ENCODE data around the gene MACROD2.
"Not testable (repeated sequence)": the region's sequence is repeated elsewhere in the genome, so short reads cannot be mapped to it uniquely, and the experiment has no call there.

MACROD2 gene

GRCh38 chr20:15759594-15759993, 1764.3 kb downstream of the MACROD2 start:
- DNase-seq (ENCODE audit: low read depth), result no peak

GRCh38 chr20:15760001-15760621, 1764.8 kb downstream of the MACROD2 start:
- DNase-seq (ENCODE audit: low read depth), result no peak

DNA sequence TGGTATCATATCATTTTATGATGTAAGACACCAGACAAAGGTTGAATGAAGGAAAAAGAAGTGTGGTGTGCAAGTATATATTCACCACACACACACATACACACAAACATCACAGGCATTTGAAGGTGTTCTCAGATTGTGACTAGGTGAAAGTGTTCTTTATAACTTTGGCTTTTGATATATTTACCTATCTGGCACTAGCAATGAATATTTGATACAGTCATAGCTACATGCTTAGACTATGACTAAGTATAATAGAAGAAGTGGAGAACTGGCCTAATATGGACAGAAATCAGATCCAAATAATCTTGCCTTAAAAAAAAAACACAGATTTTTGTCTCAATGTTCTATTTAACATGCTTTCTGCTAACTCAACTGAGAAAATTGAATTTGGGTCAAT, 1768.0 kb downstream of the MACROD2 start:
- DNase-seq (ENCODE audit: low read depth), result no peak

- DNase-seq (ENCODE audit: low read depth), result no peak
These were observed 1772.3 kb downstream of the MACROD2 start for GRCh38 chr20:15767586-15767985.

DNA sequence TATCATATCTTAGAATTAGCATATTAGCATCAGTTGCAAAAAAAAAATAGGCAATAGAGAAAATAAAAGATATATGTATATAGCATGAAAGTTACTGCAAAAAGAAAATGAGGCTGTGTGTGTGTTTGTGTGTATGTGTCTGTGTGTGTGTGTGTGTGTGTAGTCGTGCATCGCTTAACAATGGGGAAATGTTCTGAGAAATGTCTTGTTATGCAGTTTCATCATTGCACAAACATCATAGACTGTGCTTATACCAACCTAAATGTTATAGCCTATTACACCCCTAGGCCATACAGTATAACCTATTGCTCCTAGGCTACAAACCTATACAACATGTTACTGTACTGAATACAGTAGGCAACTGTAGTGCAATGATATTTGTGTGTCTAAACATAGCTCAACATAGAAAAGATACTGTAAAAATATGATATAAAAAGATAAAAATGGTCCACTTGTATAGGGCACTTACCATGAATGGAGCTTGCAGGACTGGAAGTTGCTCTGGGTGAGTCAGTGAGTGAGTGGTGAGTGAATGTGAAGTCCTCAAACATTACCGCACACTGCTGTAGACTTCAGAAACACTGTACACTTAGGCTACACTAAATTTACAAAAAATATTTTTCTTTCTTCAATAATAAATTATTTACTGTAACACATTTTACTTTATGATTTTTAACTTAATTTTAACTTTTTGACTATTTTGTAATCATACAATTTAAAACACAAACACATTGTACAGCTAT, 1772.9 kb downstream of the MACROD2 start:
- DNase-seq (ENCODE audit: low read depth), result no peak

DNA sequence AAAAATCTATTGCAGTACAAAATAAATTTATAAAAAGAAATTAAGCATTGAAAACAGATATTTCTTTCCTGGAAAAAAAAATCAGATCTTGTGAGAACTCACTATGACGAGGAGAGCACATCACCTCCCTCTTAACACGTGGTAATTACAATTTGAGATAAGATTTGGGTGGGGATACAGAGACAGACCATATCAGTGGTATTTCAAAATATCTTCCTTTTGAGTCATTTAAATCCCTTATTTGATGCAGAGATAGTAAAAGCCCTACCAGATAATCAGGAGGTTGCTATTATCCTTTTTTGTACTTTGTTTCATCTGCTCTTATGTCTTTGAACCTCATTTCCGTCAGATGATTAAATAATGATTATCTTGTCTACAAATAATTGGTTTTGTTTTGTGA, 1777.5 kb downstream of the MACROD2 start:
- DNase-seq (ENCODE audit: low read depth), result no peak

DNA sequence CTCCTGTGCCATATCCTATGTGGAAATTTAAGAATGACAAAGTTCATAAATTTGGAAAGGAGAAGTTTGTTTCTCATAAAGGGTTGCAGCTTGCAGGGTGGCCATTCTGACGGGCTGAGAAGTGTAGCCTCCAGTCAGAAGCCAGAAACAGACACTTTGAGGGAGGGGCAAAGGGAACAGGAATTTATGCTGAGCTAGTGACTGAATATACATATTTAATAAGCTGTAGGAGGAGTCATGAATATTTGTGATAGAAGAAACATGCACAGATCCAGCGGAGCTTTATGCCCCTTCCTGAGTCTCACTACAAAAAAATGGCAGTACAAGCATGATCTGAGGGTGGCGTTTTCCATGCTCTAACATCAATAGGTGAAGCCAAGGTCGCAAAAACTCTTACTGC, 1779.6 kb downstream of the MACROD2 start:
- no peak for DNase-seq (ENCODE audit: low read depth)

DNA sequence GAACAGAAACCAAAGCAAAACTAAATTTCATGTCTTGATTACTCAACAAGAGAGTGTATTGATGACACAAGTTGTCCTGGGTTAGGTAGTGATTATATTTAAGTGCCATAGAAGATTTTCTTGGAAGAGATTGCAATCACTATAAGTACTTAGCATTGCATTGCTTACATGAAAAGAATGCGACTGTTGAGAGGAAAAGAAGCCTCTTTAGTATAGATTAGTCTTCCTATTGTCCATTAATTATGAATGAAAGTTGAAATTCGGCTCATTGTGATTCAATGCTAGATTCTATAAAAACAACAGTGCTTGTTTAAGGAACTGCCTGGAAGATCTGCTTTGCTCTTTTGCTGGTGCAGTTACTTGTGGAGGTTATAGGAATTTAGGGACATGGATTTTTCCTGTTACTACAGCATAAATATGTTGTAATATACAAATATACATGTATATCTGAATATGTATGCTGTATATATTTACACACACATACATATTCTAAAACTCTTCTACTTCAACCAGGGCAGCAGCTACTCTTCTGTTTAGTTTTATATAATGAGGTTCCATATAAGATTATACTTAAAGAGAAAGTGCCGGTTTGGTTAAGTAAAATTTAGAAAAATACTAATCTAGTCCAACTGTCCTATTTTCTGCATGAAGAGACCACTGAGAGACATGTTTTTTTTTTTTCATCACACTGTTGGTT, 1781.6 kb downstream of the MACROD2 start:
- DNase-seq (ENCODE audit: low read depth), result no peak

- no peak for DNase-seq (ENCODE audit: low read depth)
These were observed 1788.7 kb downstream of the MACROD2 start for GRCh38 chr20:15784020-15784419.

- no peak for DNase-seq (ENCODE audit: low read depth)
These were observed 1793.8 kb downstream of the MACROD2 start for GRCh38 chr20:15789079-15789478.

- DNase-seq (ENCODE audit: low read depth), result no peak
These were observed 1797.5 kb downstream of the MACROD2 start for GRCh38 chr20:15792855-15793254.

GRCh38 chr20:15794409-15794808, 1799.1 kb downstream of the MACROD2 start:
- no peak for DNase-seq (ENCODE audit: low read depth)

GRCh38 chr20:15795305-15796019, 1800.1 kb downstream of the MACROD2 start:
- DNase-seq (ENCODE audit: low read depth), result no peak

- no peak for DNase-seq (ENCODE audit: low read depth)
These were observed 1804.6 kb downstream of the MACROD2 start for GRCh38 chr20:15799871-15800270.

- DNase-seq (ENCODE audit: low read depth), result no peak
These were observed 1806.7 kb downstream of the MACROD2 start for GRCh38 chr20:15802020-15802419.

- DNase-seq (ENCODE audit: low read depth), result no peak
These were observed 1809.8 kb downstream of the MACROD2 start for GRCh38 chr20:15805154-15805553.

- DNase-seq (ENCODE audit: low read depth), result no peak
These were observed 1810.8 kb downstream of the MACROD2 start for GRCh38 chr20:15806105-15806504.

DNA sequence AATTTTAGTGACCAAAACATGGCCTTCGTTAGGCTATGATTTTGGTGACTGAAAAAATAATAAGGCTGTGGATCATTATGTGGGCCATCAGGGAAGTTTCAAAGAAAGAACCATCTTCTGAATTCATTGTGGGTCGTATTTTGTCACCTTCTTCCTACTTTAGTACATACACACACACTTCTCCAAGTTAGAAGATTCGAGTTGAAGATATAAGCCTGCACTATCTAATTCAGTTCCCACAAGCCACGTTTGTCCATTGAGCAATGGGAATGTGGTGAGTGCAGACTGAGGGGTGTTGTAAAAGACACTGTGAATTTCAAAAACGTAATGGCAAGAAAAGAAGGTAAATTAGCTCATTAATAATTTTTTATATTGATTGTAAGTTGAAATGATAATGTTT, 1812.0 kb downstream of the MACROD2 start:
- DNase-seq (ENCODE audit: low read depth), result no peak

DNA sequence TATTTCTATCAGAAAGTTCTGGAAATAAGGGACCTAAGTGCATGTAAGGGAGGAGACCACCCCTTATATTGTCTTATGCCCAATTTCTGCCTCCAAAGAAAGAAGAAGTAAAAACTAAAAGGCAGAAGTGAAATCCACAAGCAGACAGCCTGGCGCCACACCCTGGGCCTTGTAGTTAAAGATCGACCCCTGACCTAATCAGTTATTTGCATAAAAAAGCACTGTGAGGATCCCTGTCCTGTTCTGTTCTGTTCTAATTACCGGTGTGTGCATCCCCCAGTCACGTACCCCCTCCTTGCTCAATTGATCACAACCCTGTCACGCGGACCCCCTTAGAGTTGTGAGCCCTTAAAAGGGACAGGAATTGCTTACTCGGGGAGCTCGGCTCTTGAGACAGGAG, 1812.5 kb downstream of the MACROD2 start:
- DNase-seq (ENCODE audit: low read depth), result not testable (repeated sequence)

DNA sequence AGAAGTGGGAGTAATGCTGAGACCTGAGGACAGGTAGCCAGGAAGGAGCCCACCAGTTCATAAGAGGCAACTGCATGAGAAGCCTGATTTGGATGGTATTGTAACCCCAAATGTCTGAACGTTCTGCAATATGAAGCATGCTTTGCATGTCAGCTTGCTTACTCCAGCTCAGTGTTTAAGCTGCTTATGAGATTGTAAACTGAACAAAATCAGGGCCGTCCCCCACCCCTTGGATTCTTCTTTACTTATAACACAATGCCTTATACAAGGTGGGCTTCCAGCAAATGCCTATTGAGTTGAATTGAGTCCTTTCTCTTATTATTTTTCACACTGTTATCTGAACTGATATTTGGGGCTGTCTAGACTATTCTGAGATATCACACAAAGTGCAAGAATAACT, 1816.6 kb downstream of the MACROD2 start:
- no peak for DNase-seq (ENCODE audit: low read depth)

DNA sequence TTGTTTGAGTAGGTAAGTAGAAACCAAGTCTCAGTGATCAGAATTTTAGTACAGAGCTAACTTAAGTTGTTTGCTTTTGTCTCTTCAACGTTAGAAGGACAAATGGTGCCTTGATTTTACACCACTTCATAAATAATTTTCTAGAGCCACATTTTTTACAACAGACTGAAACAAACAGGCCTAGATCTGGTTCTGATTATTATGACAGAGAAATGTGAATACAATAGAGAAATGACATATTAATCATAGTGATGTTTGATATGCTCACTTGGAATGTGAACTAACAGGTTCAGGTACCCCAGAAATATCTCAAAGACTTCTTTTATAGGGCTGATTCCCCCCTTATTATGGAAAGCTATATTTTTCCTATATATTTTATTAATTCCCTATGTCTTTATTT, 1817.4 kb downstream of the MACROD2 start:
- DNase-seq (ENCODE audit: low read depth), result no peak

GRCh38 chr20:15814360-15814759, 1819.0 kb downstream of the MACROD2 start:
- no peak for DNase-seq (ENCODE audit: low read depth)

- no peak for DNase-seq (ENCODE audit: low read depth)
These were observed 1819.6 kb downstream of the MACROD2 start for GRCh38 chr20:15814911-15815310.
